Common myeloid progenitor, CD34-positive (primary cell): ENCODE data around the gene TBR1.
A peak's percentile ranks its signal among the peaks of the same experiment; 100 is the strongest.

Experiments used
- CTCF ChIA-PET: fragments of 350-600 bp; sonication (Branson Sonifier 250); formaldehyde crosslinking; loops from one replicate; lab custom pipeline; 2021; ENCODE audit warnings: antibody characterized with exemption; lab: Charles Lee
- POLR2A ChIA-PET: fragments of 350-600 bp; sonication (Branson Sonifier 250); formaldehyde crosslinking; loops from one replicate; lab custom pipeline; 2021; ENCODE audit warnings: antibody characterized with exemption; lab: Charles Lee
- DNase-seq, 3 donors: peaks; one replicate each; pipeline versions ENCODE4 v3.0.0 to v3.0.0-alpha.2; 2013
- H3K27ac ChIP-seq, 2 experiments: 1 replicate in 1 of 2; 2 replicates in 1 of 2; pipeline ENCODE4 v1.7.0; 2013; ENCODE audit warnings: inconsistent platforms in 2 of 2, low read length in 2 of 2, mild to moderate bottlenecking in 2 of 2, low read depth in 1 of 2, moderate library complexity in 1 of 2; ENCODE audit not compliant: severe bottlenecking in 2 of 2, insufficient read depth in 1 of 2, poor library complexity in 1 of 2
- H3K27me3 ChIP-seq, 5 experiments: replicated peaks in 2 of 5; 1 replicate in 3 of 5; 2 replicates in 2 of 5; pipeline versions ENCODE4 v1.6.1 to v1.7.0; 2013; ENCODE audit warnings: low read length in 4 of 5, mild to moderate bottlenecking in 2 of 5, moderate library complexity in 2 of 5, inconsistent platforms in 1 of 5; ENCODE audit not compliant: insufficient read depth in 5 of 5, control insufficient read depth in 4 of 5
- H3K36me3 ChIP-seq, 4 experiments: 1 replicate in 2 of 4; 2 replicates in 2 of 4; pipeline versions ENCODE4 v1.6.1 to v1.7.0; 2013; ENCODE audit warnings: low read length in 3 of 4, control low read depth in 1 of 4, mild to moderate bottlenecking in 1 of 4; ENCODE audit not compliant: control insufficient read depth in 4 of 4, insufficient read depth in 4 of 4
- H3K4me1 ChIP-seq, 4 experiments: 1 replicate in 3 of 4; 2 replicates in 1 of 4; pipeline versions ENCODE4 v1.6.1 to v1.7.1; 2013; ENCODE audit warnings: low read length in 3 of 4, mild to moderate bottlenecking in 3 of 4, control low read depth in 1 of 4, inconsistent platforms in 1 of 4, moderate library complexity in 1 of 4; ENCODE audit not compliant: control insufficient read depth in 4 of 4, insufficient read depth in 4 of 4; ENCODE audit errors: control extremely low read depth in 1 of 4
- H3K4me3 ChIP-seq, 7 experiments: 1 replicate in 4 of 7; 2 replicates in 3 of 7; pipeline versions ENCODE4 v1.5.1 to v1.7.0; 2013; ENCODE audit warnings: mild to moderate bottlenecking in 7 of 7, low read length in 6 of 7, moderate library complexity in 6 of 7, inconsistent platforms in 2 of 7, low read depth in 2 of 7, control low read depth in 1 of 7; ENCODE audit not compliant: insufficient read depth in 4 of 7, control insufficient read depth in 1 of 7; ENCODE audit errors: extremely low read depth in 1 of 7
- H3K9me3 ChIP-seq, 5 experiments: 1 replicate in 4 of 5; 2 replicates in 1 of 5; pipeline versions ENCODE4 v1.6.1 to v1.7.1; 2013; ENCODE audit warnings: low read length in 4 of 5, mild to moderate bottlenecking in 2 of 5, inconsistent platforms in 1 of 5, low read depth in 1 of 5, moderate library complexity in 1 of 5; ENCODE audit not compliant: control insufficient read depth in 4 of 5, insufficient read depth in 2 of 5; ENCODE audit errors: control extremely low read depth in 1 of 5
- WGBS: methylation state at CpG from one replicate; pipeline ENCODE4 v1.1.5; 2013; ENCODE audit not compliant: insufficient coverage; 5-methylcytosine and 5-hydroxymethylcytosine counted together

The TBR1 gene

GRCh38 chr2:161414042-161415033 is 1.8 kb upstream of the TBR1 start:
- ChIA-PET POLR2A (no interaction called here), CTCF (interaction anchor here (1.2 to 1.7 kb wide), 3 partner anchors 12 to 37 kb away, joined by 4 read pairs; no protein-coding TSS in a partner anchor)
- Histone ChIP-seq H3K27ac (no peak overlapping the region), H3K36me3 (peaks cover 0 to 3% (median 3%) of the 10 kb centered on the region in 4 experiments), H3K4me3 (peak overlapping the region in 6 of 7 experiments; percentile 39 to 68 (median 56)), H3K4me1 (peaks cover 0 to 41% (median 40%) of the 10 kb centered on the region in 4 experiments), H3K27me3 (peaks cover 16 to 70% (median 48%) of the 10 kb centered on the region in 5 experiments), H3K9me3 (no peaks in the 10 kb centered on the region)
- peak in 2 of 3 donors; percentile 17 to 47 for DNase-seq
- 6% methylated on average over 55 of the region's 69 CpGs for WGBS

- CTCF ChIA-PET = interaction anchor here (1.3 to 1.7 kb wide), 3 partner anchors 11 to 165 kb away, joined by 4 read pairs; no protein-coding TSS in a partner anchor
- no peaks in the 10 kb centered on the region for H3K9me3 ChIP-seq
- H3K4me3 ChIP-seq = peak overlapping the region in 5 of 7 experiments; percentile 39 to 68 (median 58)
- POLR2A ChIA-PET = no interaction called here
- peak in 2 of 3 donors; percentile 47 to 50 for DNase-seq
- H3K4me1 ChIP-seq = peaks cover 0 to 41% (median 40%) of the 10 kb centered on the region in 4 experiments
- H3K36me3 ChIP-seq = peaks cover 0 to 3% (median 0%) of the 10 kb centered on the region in 4 experiments
- H3K27ac ChIP-seq = no peak overlapping the region
- peaks cover 24 to 80% (median 58%) of the 10 kb centered on the region in 5 experiments for H3K27me3 ChIP-seq
- 0% methylated on average over 7 of the region's 29 CpGs for WGBS
Observed at GRCh38 chr2:161415034-161415986, 787 bp upstream of the TBR1 start.

- CTCF ChIA-PET = interaction anchor here (0.6 to 1.6 kb wide), 2 partner anchors 9 to 167 kb away, joined by 3 to 4 read pairs; no protein-coding TSS in a partner anchor
- Histone ChIP-seq H3K4me1 (peaks cover 0 to 45% (median 40%) of the 10 kb centered on the region in 4 experiments), H3K4me3 (no peak overlapping the region), H3K9me3 (no peaks in the 10 kb centered on the region), H3K36me3 (no peaks in the 10 kb centered on the region), H3K27me3 (peaks cover 34 to 96% (median 69%) of the 10 kb centered on the region in 5 experiments), H3K27ac (no peak overlapping the region)
- WGBS = 6% methylated on average over 35 of the region's 41 CpGs
- peak in 2 of 3 donors; percentile 12 to 30 for DNase-seq
- POLR2A ChIA-PET = no interaction called here
Observed at GRCh38 chr2:161416708-161417437, 776 bp downstream of the TBR1 start.

- peaks cover 37 to 100% (median 75%) of the 10 kb centered on the region in 5 experiments for H3K27me3 ChIP-seq
- no peak overlapping the region for H3K27ac ChIP-seq
- H3K9me3 ChIP-seq = no peaks in the 10 kb centered on the region
- H3K36me3 ChIP-seq = no peaks in the 10 kb centered on the region
- WGBS = 24% methylated on average over 8 of the region's 21 CpGs
- no peak overlapping the region for H3K4me3 ChIP-seq
- DNase-seq = peak in 2 of 3 donors; percentile 38 to 48
- H3K4me1 ChIP-seq = peaks cover 0 to 45% (median 40%) of the 10 kb centered on the region in 4 experiments
- ChIA-PET CTCF (interaction anchor here (0.6 kb wide), 1 partner anchor 8 kb away, joined by 3 read pairs; no protein-coding TSS in a partner anchor), POLR2A (no interaction called here)
Observed at GRCh38 chr2:161417438-161418274, 1.6 kb downstream of the TBR1 start.

- Histone ChIP-seq H3K9me3 (no peaks in the 10 kb centered on the region), H3K27me3 (peaks cover 41 to 100% (median 75%) of the 10 kb centered on the region in 5 experiments), H3K4me3 (peak overlapping the region in 2 of 7 experiments; percentile 36 to 47), H3K27ac (no peak overlapping the region), H3K4me1 (peaks cover 0 to 47% (median 42%) of the 10 kb centered on the region in 4 experiments), H3K36me3 (no peaks in the 10 kb centered on the region)
- ChIA-PET POLR2A (no interaction called here), CTCF (no interaction called here)
- DNase-seq = peak in 1 of 3 donors; percentile 43
- 3% methylated on average over 10 of the region's 15 CpGs for WGBS
Observed at GRCh38 chr2:161418275-161418714, 2.2 kb downstream of the TBR1 start.
